ELF-1 (cell line): ENCODE data around the gene ALPP.
"Not testable (repeated sequence)": the region's sequence is repeated elsewhere in the genome, so short reads cannot be mapped to it uniquely, and the experiment has no call there.

ENCODE experiments used
- DNase-seq: peaks from one replicate; pipeline ENCODE4 v3.0.0-alpha.2; 2016; ENCODE audit warnings: low read depth, low spot score

The ALPP gene

GRCh38 chr2:232378735-232379151 is at the start of gene ALPP:
ALPP (plus strand) TSS chr2:232378751; CDS start chr2:232378803, 52 bp downstream.
- peak; percentile 21 for DNase-seq

- DNase-seq = no peak
Measured at GRCh38 chr2:232329716-232330067, 48.9 kb upstream of the ALPP start.

- peak; percentile 93 for DNase-seq
Measured at GRCh38 chr2:232330068-232330999, 48.2 kb upstream of the ALPP start.

DNA sequence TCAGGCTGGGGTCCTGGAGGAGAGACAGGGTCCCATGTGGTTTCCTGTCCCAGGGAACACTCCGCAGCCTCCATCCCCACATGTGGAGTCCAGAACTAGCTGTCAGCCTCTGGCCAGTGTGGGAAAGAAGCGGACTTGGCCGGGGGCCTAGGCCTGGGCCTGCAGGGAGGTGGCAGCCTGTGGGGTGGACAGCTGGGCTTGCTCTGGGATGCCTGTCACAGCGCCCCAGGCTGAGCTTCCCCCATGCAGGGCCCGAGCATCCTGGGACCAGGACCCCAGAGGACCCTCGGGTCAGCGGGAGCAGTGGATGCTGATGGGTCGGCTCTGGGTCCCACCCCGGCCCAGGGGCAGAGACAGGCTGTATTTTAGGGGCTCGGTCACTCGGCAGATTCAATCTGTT is 47.5 kb upstream of the ALPP start:
- DNase-seq = not testable (repeated sequence)

- DNase-seq = not testable (repeated sequence)
Measured at GRCh38 chr2:232331641-232332040, 46.9 kb upstream of the ALPP start.

- not testable (repeated sequence) for DNase-seq
Measured at GRCh38 chr2:232332244-232332939, 46.2 kb upstream of the ALPP start.

GRCh38 chr2:232332940-232333259 is 45.7 kb upstream of the ALPP start:
- no peak for DNase-seq

GRCh38 chr2:232333361-232334135 is 45.0 kb upstream of the ALPP start:
- peak; percentile 50 for DNase-seq

DNA sequence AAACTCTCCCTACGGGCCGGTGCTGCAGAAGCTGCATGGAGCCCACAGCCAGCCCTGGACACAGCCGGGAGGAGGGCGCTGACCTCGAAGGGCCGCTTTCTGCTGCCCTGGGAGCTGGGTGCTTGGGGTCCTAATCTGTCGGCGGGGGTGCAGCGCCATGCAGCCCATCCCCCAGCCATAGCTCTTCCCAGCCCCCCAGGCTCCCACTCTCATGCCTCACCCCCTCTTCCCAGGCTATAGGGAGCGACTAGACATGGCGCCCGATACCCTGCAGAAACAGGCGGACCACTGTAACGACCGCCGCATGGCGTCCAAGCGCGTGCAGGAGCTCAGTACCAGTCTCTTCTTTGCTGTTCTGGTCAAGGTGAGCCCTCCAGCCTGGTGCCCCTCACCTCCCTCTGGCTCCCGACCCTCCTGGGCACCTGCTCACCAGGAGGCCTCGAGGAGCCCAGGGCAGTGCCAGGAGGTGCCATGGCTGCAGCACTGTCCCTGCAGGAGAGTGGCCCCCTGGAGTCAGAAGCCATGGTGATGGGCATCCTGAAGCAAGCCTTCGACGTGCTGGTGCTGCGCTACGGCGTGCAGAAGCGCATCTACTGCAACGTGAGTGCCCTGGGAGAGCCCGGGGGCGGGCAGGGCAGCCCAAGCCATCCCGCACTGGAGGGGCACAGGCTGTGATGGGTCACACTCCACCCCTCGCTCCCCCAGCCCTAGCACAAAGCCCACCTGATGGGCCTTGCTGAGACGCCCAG is 44.2 kb upstream of the ALPP start:
- DNase-seq = not testable (repeated sequence)

DNA sequence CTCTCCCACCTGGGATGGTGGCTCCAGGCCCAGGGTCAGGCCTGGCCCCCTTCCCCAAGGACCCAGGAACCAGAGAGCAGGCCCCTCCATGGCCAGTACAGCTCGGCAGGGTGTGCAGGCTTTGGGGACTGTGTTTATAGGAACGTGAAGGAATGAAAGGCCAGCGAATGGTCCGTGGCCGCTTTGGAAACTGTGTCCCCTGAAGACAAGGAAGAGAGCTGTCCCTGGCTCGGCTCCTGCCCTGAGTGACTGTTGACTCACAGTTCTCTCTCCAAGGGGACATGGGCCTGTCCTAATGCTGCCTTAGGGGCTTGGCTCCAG is 43.7 kb upstream of the ALPP start:
- not testable (repeated sequence) for DNase-seq

- not testable (repeated sequence) for DNase-seq
Measured at GRCh38 chr2:232335206-232335858, 43.2 kb upstream of the ALPP start.

- no peak for DNase-seq
Measured at GRCh38 chr2:232335859-232336215, 42.7 kb upstream of the ALPP start.

GRCh38 chr2:232336241-232336736 is 42.3 kb upstream of the ALPP start:
- DNase-seq = no peak

GRCh38 chr2:232336981-232337720 is 41.4 kb upstream of the ALPP start:
- no peak for DNase-seq

DNA sequence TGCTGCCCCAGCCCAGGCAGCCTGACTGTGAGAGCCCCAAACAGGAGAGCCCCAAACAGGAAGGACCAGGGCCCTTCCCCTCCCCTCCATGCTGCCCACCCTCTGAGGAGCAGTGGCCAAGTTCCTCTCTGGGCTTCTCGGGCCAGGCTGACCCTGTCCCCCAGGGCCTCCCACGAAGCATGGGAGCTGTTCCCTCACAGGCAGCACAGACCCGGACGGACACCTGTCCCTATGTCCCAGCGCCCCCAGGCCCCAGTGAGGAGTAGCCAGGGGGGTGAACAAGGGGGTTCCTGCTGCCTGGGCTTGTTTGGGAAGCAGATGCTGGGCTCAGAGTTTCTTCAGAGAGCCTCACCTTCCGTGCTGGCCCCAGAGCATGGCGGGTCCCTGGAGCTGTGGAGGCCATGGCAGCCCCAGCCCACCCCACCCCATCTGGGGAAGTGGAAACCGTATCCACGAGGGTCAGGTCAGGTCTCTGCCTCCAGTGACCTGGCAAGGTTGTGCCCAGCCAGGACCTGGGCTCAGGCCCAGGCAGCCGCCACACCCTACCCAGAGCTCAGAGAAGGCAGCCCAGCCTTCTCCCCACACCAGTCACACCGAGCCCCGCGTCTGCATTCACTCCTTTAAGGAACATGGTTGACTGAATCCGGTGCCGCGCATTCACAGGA is 40.3 kb upstream of the ALPP start:
- not testable (repeated sequence) for DNase-seq

GRCh38 chr2:232338759-232339106 is 39.8 kb upstream of the ALPP start:
- DNase-seq = no peak

- peak; percentile 65 for DNase-seq
Measured at GRCh38 chr2:232339121-232340081, 39.1 kb upstream of the ALPP start.

DNA sequence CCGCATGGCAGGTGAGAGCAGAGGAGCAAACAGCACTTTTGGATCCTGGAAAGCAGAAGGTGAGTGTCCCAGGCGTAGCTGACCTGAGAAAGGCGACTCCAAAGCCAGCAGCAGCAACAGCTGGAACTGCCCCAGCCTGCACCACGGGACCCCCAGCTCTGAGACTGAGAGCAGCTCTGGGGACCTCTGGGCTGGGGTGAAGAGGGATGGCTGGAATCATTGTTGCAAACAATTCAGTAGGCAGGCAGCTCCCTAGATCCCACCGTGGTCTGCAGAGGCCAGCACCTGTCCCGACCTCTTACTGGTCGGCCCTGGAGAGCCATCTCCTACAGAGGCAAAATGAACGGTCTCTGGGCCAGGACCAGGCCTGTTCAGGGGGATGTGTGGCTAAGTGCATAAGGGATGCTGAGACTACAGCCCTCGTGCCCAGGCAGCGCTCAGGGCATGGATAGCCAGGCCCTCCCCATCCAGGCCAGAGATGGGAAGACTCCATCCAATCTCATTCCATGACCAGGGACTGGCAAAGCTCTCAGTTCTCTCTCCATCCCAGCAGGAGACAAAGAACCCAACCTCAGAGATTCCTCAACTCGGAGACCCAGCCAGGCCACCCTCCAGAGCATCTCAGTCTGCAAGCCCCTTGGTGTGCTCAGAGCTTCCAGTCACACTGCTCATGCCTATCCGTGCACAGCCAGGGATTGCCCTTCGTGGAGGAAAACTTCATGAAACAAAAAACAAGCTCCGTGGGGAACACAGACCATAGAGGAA is 38.2 kb upstream of the ALPP start:
- no peak for DNase-seq
